HepG2 (cell line): Measurements from ENCODE around the gene TPI1. TPM values are rescaled to one million over a fixed set of nuclear protein-coding genes. Genes with fewer than 3 reads are reported as not detected.
A peak's percentile ranks its signal among the peaks of the same experiment; 100 is the strongest.

Source experiments
- ARID2 ChIP-seq: sonication (generic); formaldehyde crosslinking; IDR thresholded peaks from 2 replicates; pipeline ENCODE4 v1.8.1; 2022; ENCODE audit warnings: mild to moderate bottlenecking, missing genetic modification reagents, borderline replicate concordance
- GABPA ChIP-seq, 2 experiments: IDR thresholded peaks; 2 replicates each; pipeline ENCODE4 v1.6.1; 2011 to 2016; ENCODE audit warnings: low read depth in 2 of 2, low read length in 1 of 2, missing biosample characterization in 1 of 2, missing genetic modification characterization in 1 of 2
- KDM6A ChIP-seq: IDR thresholded peaks from 2 replicates; pipeline ENCODE4 v1.6.1; 2016; ENCODE audit warnings: low read depth
- KLF6 ChIP-seq: IDR thresholded peaks from 2 replicates; pipeline ENCODE4 v1.8.0; 2016; ENCODE audit warnings: missing biosample characterization, missing genetic modification reagents
- NCOA2 ChIP-seq: sonication (generic); formaldehyde crosslinking; IDR thresholded peaks from 2 replicates; pipeline ENCODE4 v1.8.0; 2022; ENCODE audit warnings: inconsistent platforms
- NFIC ChIP-seq: IDR thresholded peaks from 2 replicates; pipeline ENCODE4 v1.6.1; 2012; ENCODE audit warnings: mild to moderate bottlenecking, low read length, inconsistent platforms
- SP2 ChIP-seq: sonication (generic); formaldehyde crosslinking; IDR thresholded peaks from 2 replicates; pipeline ENCODE4 v1.5.1; 2020; ENCODE audit warnings: mild to moderate bottlenecking, missing genetic modification reagents
- TOPORS ChIP-seq: sonication (generic); formaldehyde crosslinking; IDR thresholded peaks from 2 replicates; pipeline ENCODE4 v1.8.0; 2023; ENCODE audit warnings: mild to moderate bottlenecking, missing genetic modification reagents
- TRIM24 ChIP-seq: sonication (generic); formaldehyde crosslinking; IDR thresholded peaks from 2 replicates; pipeline ENCODE4 v1.8.0; 2022; ENCODE audit warnings: mild to moderate bottlenecking, missing genetic modification reagents
- U2AF1 ChIP-seq: fragments of 200-400 bp; formaldehyde crosslinking; optimal IDR thresholded peaks from 2 replicates; pipeline ENCODE3; 2017; ENCODE audit warnings: mild to moderate bottlenecking, low read depth, low read length
- XBP1 ChIP-seq: sonication (generic); formaldehyde crosslinking; IDR thresholded peaks from 2 replicates; pipeline ENCODE4 v1.5.0; 2020; ENCODE audit warnings: missing genetic modification reagents
- ZBTB3 ChIP-seq: sonication (generic); formaldehyde crosslinking; IDR thresholded peaks from 2 replicates; pipeline ENCODE4 v1.4.0; 2020; ENCODE audit warnings: low read depth, mild to moderate bottlenecking, moderate library complexity, missing genetic modification reagents, borderline replicate concordance
- ZC3H13 ChIP-seq: sonication (generic); formaldehyde crosslinking; IDR thresholded peaks from 2 replicates; pipeline ENCODE4 v1.8.1; 2023; ENCODE audit warnings: mild to moderate bottlenecking, missing genetic modification reagents, moderate library complexity
- ZNF33A ChIP-seq: sonication (generic); formaldehyde crosslinking; IDR thresholded peaks from 2 replicates; pipeline ENCODE4 v1.5.1; 2020; ENCODE audit warnings: missing genetic modification reagents, mild to moderate bottlenecking, moderate library complexity, borderline replicate concordance
- ZNF567 ChIP-seq: sonication (generic); formaldehyde crosslinking; IDR thresholded peaks from 2 replicates; pipeline ENCODE4 v1.8.1; 2023; ENCODE audit warnings: mild to moderate bottlenecking, missing genetic modification reagents, borderline replicate concordance
- ZNF749 ChIP-seq: sonication (generic); formaldehyde crosslinking; IDR thresholded peaks from 2 replicates; pipeline ENCODE4 v1.8.0; 2022; ENCODE audit warnings: mild to moderate bottlenecking, missing genetic modification reagents, moderate library complexity, borderline replicate concordance
- ZNF790 ChIP-seq: sonication (generic); formaldehyde crosslinking; IDR thresholded peaks from 2 replicates; pipeline ENCODE4 v1.8.0; 2022; ENCODE audit warnings: missing genetic modification reagents, mild to moderate bottlenecking, borderline replicate concordance
- polyA plus RNA-seq, 8 experiments: library from polyadenylated mRNA; depleted of rRNA in 3 of 8; stranded (reverse) in 7 of 8; unstranded in 1 of 8; fragments of >200 nt; fragmentation: Illumina TruSeq in 4 of 8; extraction: Trizol in 4 of 8; gene quantifications; 2 replicates each; pipeline versions ENCODE4 v1.2.1 to v1.2.3, GENCODE V29; 2011 to 2016; ENCODE audit warnings: low read depth in 4 of 8, missing spikeins in 1 of 8, mixed read lengths in 1 of 8; ENCODE audit not compliant: insufficient read depth in 1 of 8
- total RNA-seq, 5 experiments: library from RNA; depleted of rRNA; stranded (reverse); fragments of >200 nt; fragmentation: Illumina TruSeq; extraction: Trizol; gene quantifications; 2 replicates each; pipeline ENCODE4 v1.2.3, GENCODE V29; 2016; ENCODE audit warnings: low read depth in 1 of 5
- TF ChIP-seq, protein P1 (sequence below), 2 experiments: sonication (generic) in 1 of 2; formaldehyde crosslinking in 1 of 2; IDR thresholded peaks; 2 replicates each; pipeline versions ENCODE4 v1.4.0 to v1.6.1; 2018 to 2020; ENCODE audit warnings: missing genetic modification reagents in 2 of 2, borderline replicate concordance in 1 of 2, low read depth in 1 of 2, mild to moderate bottlenecking in 1 of 2, missing biosample characterization in 1 of 2
- TF ChIP-seq, protein P2 (sequence below): sonication (generic); formaldehyde crosslinking; IDR thresholded peaks from 2 replicates; pipeline ENCODE4 v1.4.0; 2020; ENCODE audit warnings: missing genetic modification reagents, borderline replicate concordance
- TF ChIP-seq, protein P3 (sequence below): sonication (generic); formaldehyde crosslinking; IDR thresholded peaks from 2 replicates; pipeline ENCODE4 v1.4.0; 2020; ENCODE audit warnings: missing genetic modification reagents
- TF ChIP-seq, protein P4 (sequence below): sonication (generic); formaldehyde crosslinking; IDR thresholded peaks from 2 replicates; pipeline ENCODE4 v1.8.1; 2023; ENCODE audit warnings: mild to moderate bottlenecking, missing genetic modification reagents, borderline replicate concordance

Gene TPI1
- total and polyA plus RNA-seq, 2 of the 13 experiments (the other 11 are each of a cell fraction or from before 2014, with no cell fraction given): 945 to 2,535 TPM

DNA sequence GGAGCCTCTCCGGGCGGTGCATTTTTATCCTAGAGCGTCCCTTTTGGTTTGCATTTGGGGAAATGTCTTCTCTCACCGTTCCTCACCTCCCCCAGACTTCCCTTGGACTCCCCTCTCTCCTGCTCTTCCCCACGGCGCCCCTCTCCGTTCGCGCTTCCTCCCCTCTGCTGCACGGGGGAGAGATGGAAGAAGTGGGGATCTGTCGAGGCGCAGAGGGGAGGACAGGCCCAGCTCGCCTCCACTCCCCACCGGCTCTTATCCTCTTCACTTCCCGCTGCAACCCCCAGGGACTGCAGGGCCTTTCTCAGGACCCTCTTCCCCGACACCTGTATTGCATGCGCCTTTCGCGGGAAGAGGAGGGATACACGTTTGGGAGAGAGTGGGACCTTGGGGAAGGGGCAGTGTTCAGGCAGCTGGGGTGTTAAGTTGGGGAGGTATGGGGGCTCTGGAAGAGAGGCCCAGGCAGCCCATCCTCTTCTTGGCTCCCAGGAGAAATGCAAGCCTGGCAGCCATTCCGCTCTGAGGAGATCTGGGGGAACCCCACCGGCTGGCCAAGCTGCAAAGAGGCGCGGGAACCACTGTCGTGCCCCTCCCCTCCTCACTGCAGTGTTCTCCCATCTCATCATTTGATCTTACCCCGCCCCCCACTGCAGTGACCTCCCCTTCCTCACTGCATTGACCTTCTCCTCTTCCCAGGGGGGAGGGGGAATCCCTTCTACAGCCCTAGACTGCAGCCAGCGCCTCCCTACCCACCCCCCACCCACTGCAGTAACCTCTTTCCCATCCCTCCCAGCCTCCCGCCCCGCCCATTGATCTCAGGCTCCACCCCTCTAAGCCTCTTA, 47.8 kb downstream of the TPI1 start (continued):
- TF ChIP-seq, protein P1, sequence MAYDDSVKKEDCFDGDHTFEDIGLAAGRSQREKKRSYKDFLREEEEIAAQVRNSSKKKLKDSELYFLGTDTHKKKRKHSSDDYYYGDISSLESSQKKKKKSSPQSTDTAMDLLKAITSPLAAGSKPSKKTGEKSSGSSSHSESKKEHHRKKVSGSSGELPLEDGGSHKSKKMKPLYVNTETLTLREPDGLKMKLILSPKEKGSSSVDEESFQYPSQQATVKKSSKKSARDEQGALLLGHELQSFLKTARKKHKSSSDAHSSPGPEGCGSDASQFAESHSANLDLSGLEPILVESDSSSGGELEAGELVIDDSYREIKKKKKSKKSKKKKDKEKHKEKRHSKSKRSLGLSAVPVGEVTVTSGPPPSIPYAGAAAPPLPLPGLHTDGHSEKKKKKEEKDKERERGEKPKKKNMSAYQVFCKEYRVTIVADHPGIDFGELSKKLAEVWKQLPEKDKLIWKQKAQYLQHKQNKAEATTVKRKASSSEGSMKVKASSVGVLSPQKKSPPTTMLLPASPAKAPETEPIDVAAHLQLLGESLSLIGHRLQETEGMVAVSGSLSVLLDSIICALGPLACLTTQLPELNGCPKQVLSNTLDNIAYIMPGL (CRISPR knock-in tag; IDR thresholded peaks at IDR 0.05; ENCODE audit: borderline replicate concordance in 1 of 2, low read depth in 1 of 2): 0 out of 4 replicates have a peak, but pooled peaks of 1 of the 2 experiments have one; percentile 3
- TF ChIP-seq XBP1 (CRISPR knock-in tag) (no peak), TRIM24 (CRISPR knock-in tag) (no peak), ZNF33A (CRISPR knock-in tag) (no peak), NCOA2 (no peak), GABPA (IDR thresholded peaks at IDR 0.05; ENCODE audit: low read depth, low read length) (no peak), GABPA (CRISPR knock-in tag; IDR thresholded peaks at IDR 0.05; ENCODE audit: low read depth) (no peak), NFIC (no peak), ZNF567 (no peak), ZC3H13 (CRISPR knock-in tag) (0 out of 2 replicates have a peak, but pooled peaks have one; percentile 6), ZNF790 (CRISPR knock-in tag) (no peak), ARID2 (CRISPR knock-in tag) (no peak), KDM6A (CRISPR knock-in tag) (no peak), TOPORS (CRISPR knock-in tag) (no peak), SP2 (no peak), KLF6 (no peak), U2AF1 (peak; percentile 54), ZBTB3 (0 out of 2 replicates have a peak, but pooled peaks have one; percentile 16), ZNF749 (CRISPR knock-in tag) (0 out of 2 replicates have a peak, but pooled peaks have one; percentile 13)
- TF ChIP-seq, protein P2, sequence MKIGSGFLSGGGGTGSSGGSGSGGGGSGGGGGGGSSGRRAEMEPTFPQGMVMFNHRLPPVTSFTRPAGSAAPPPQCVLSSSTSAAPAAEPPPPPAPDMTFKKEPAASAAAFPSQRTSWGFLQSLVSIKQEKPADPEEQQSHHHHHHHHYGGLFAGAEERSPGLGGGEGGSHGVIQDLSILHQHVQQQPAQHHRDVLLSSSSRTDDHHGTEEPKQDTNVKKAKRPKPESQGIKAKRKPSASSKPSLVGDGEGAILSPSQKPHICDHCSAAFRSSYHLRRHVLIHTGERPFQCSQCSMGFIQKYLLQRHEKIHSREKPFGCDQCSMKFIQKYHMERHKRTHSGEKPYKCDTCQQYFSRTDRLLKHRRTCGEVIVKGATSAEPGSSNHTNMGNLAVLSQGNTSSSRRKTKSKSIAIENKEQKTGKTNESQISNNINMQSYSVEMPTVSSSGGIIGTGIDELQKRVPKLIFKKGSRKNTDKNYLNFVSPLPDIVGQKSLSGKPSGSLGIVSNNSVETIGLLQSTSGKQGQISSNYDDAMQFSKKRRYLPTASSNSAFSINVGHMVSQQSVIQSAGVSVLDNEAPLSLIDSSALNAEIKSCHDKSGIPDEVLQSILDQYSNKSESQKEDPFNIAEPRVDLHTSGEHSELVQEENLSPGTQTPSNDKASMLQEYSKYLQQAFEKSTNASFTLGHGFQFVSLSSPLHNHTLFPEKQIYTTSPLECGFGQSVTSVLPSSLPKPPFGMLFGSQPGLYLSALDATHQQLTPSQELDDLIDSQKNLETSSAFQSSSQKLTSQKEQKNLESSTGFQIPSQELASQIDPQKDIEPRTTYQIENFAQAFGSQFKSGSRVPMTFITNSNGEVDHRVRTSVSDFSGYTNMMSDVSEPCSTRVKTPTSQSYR (CRISPR knock-in tag): 0 out of 2 replicates have a peak, but pooled peaks have one; percentile 25
- TF ChIP-seq, protein P3, sequence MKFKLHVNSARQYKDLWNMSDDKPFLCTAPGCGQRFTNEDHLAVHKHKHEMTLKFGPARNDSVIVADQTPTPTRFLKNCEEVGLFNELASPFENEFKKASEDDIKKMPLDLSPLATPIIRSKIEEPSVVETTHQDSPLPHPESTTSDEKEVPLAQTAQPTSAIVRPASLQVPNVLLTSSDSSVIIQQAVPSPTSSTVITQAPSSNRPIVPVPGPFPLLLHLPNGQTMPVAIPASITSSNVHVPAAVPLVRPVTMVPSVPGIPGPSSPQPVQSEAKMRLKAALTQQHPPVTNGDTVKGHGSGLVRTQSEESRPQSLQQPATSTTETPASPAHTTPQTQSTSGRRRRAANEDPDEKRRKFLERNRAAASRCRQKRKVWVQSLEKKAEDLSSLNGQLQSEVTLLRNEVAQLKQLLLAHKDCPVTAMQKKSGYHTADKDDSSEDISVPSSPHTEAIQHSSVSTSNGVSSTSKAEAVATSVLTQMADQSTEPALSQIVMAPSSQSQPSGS (CRISPR knock-in tag): no peak
- TF ChIP-seq, protein P4, sequence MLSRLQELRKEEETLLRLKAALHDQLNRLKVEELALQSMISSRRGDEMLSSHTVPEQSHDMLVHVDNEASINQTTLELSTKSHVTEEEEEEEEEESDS (CRISPR knock-in tag): no peak
